Naive thymus-derived CD8-positive, alpha-beta T cell (primary cell): ENCODE measurements around the gene ABCC6. TPM values are rescaled to one million over a fixed set of nuclear protein-coding genes. Genes with fewer than 3 reads are reported as not detected.

ENCODE experiments used
- ATAC-seq, 2 donors: fragments of 150-1000 bp; cut with Tn5 transposase in 1 of 2; sonication (Bioruptor Pico), chemical (Tn5 transposase) in 1 of 2; 1 replicate in 1 of 2; 2 replicates in 1 of 2; pipeline ENCODE4 v1.10.0; 2021; ENCODE audit warnings: mild to moderate bottlenecking in 2 of 2, moderate library complexity in 2 of 2
- POLR2A ChIA-PET: fragments of 350-600 bp; sonication (Branson Sonifier 250); formaldehyde crosslinking; loops from one replicate; lab custom pipeline; 2021; ENCODE audit warnings: antibody characterized with exemption; lab: Charles Lee
- DNase-seq, 10 donors: peaks; one replicate each; pipeline versions ENCODE4 v3.0.0 to v3.0.0-alpha.2; 2020 to 2022
- H3K27ac Mint-ChIP-seq, 10 donors: one replicate each; pipeline ENCODE4 v1.8.0; 2020 to 2022; ENCODE audit warnings: mild to moderate bottlenecking in 10 of 10, mixed read lengths in 10 of 10, moderate library complexity in 4 of 10, inconsistent platforms in 1 of 10
- H3K27me3 Mint-ChIP-seq, 5 donors: one replicate each; pipeline ENCODE4 v1.8.0; 2021 to 2022; ENCODE audit warnings: mixed read lengths in 5 of 5
- H3K36me3 Mint-ChIP-seq, 3 donors: one replicate each; pipeline ENCODE4 v1.8.0; 2020 to 2022; ENCODE audit warnings: mixed read lengths in 3 of 3, mild to moderate bottlenecking in 2 of 3, inconsistent platforms in 1 of 3
- H3K4me1 Mint-ChIP-seq, 4 donors: one replicate each; pipeline ENCODE4 v1.8.0; 2021 to 2022; ENCODE audit warnings: mixed read lengths in 4 of 4
- H3K4me3 Mint-ChIP-seq, 10 donors: one replicate each; pipeline ENCODE4 v1.8.0; 2020 to 2022; ENCODE audit warnings: mild to moderate bottlenecking in 10 of 10, mixed read lengths in 10 of 10, moderate library complexity in 6 of 10, inconsistent platforms in 1 of 10
- H3K9me3 Mint-ChIP-seq, 9 donors: one replicate each; pipeline ENCODE4 v1.8.0; 2020 to 2022; ENCODE audit warnings: mixed read lengths in 9 of 9, mild to moderate bottlenecking in 3 of 9, inconsistent platforms in 1 of 9, moderate library complexity in 1 of 9
- polyA plus RNA-seq, 3 donors: library from polyadenylated mRNA; unstranded; fragments of 300-500 nt; fragmentation: Illumina TruSeq; gene quantifications; one replicate each; pipeline ENCODE4 v1.2.3, GENCODE V29; 2021
- total RNA-seq, 8 experiments: library from RNA in 2 of 8; stranded (reverse) in 2 of 8; gene quantifications; one replicate each; pipeline ENCODE4 v1.2.3 and lab custom pipeline; 2021 to 2026

The ABCC6 gene
- total and polyA plus RNA-seq, 5 experiments from 2014 or later = 0.04 to 0.08 TPM; not detected in 3

DNA sequence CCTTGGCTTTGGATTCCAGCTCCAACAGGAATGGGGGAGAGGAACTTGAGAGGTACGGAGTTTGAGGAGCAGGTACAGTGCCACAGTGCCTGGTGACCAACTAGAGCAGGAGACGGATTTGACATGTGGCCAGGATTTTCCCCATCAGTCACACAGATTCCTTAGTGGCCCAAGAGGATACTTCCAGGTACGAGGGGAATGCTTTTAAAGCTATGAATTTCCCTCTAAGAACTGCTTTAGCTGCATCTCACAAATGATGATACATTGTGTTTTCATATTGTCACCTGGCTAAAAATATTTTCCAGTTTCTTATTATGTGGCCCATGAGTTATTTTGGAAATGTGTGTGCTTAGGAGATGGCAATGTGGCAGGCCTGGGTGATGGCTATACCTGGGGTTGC is 98.3 kb downstream of the ABCC6 start:
- Mint-ChIP-seq H3K27me3 (no peaks in the 10 kb centered on the region), H3K4me1 (peaks cover 0 to 9% (median under 1%) of the 10 kb centered on the region in 4 donors), H3K36me3 (peaks cover 24 to 86% (median 46%) of the 10 kb centered on the region in 3 donors), H3K9me3 (peaks cover 0 to 19% (median 11%) of the 10 kb centered on the region in 9 donors), H3K4me3 (no peak overlapping the region), H3K27ac (peak overlapping the region in 1 of 10 donors; percentile 53)
- DNase-seq (no peak), ATAC-seq (no peak)
- POLR2A ChIA-PET = no interaction called here

DNA sequence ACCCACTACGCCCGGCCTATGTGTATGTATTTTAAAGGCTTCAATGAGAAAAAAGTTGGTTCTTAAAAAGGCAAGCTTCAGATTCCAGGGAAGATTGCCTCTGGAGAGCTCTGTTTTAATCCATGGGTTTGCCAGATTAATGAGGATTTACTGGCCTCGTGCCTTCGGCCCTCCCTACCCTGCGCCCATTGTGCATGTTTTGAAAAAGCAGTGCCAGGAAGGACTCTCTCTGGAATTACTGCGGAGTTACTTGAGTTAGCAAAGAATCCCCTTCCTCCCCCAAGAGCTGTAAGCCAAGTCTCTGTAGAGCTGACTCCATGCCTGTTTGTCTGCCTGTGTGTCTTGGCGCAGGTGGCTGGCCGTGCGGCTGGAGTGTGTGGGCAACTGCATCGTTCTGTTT is 98.9 kb downstream of the ABCC6 start:
- peaks cover 0 to 19% (median 11%) of the 10 kb centered on the region in 9 donors for H3K9me3 Mint-ChIP-seq
- H3K27ac Mint-ChIP-seq = peak overlapping the region in 1 of 10 donors; percentile 53
- H3K36me3 Mint-ChIP-seq = peaks cover 24 to 87% (median 46%) of the 10 kb centered on the region in 3 donors
- H3K4me3 Mint-ChIP-seq = no peak overlapping the region
- no peaks in the 10 kb centered on the region for H3K27me3 Mint-ChIP-seq
- H3K4me1 Mint-ChIP-seq = peaks cover 2 to 9% (median 3%) of the 10 kb centered on the region in 4 donors
- POLR2A ChIA-PET = no interaction called here
- ATAC-seq (no peak), DNase-seq (no peak)

DNA sequence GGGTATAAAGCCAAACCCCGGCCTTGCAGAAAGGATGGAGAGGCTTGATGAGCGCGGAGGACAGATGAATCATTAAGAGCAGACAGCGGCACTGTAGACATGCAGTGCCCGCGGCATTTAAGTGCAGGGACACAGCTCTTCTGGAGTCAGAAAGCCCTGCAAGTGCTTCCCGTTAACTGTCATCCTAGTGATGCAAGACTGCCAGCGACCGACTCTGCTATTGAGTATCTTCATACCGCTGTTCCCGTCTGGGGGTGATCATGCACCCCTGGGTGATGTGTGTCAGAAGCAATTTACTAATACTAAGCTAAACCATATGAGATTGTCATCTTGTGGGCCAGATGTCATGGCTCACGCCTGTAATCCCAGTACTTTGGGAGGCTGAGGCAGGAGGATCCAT is 101.0 kb downstream of the ABCC6 start:
- no peak for ATAC-seq
- Mint-ChIP-seq H3K4me1 (peaks cover 0 to 6% (median 2%) of the 10 kb centered on the region in 4 donors), H3K4me3 (no peak overlapping the region), H3K9me3 (peaks cover 0 to 29% (median 14%) of the 10 kb centered on the region in 9 donors), H3K27me3 (no peaks in the 10 kb centered on the region), H3K27ac (peak overlapping the region in 2 of 10 donors; percentile 32 to 43), H3K36me3 (peaks cover 33 to 90% (median 62%) of the 10 kb centered on the region in 3 donors)
- POLR2A ChIA-PET = interaction anchor here (0.7 kb wide), 1 partner anchor 254 kb away, joined by 9 read pairs; no protein-coding TSS in a partner anchor
- DNase-seq = no peak

DNA sequence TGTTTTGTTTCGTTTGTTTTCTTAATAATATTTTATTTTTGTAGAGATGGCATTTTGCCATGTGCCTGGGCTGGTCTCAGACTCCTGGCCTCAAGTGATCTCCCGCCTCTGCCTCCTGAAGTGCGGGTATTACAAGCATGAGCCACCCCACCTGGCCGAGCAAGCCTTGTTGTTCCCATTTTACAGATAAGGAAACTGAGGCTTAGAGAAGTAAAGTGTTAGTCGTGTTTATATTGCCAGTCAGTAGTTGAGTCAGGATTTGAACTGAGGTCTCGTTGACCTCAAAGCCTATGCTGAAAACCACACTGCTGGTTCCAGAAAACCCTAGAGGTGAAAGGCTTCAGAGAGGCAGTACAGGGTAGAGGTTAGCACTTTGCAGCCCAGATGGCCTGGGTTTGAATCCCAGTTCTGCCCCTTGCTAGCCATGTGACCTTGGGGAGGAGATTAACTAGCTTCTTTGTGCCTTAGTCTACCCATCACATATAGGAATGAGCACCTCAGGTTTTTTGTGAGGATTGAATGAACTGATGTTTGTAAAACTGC is 102.0 kb downstream of the ABCC6 start:
- DNase-seq = no peak
- H3K4me1 Mint-ChIP-seq = peaks cover 0 to 6% (median 2%) of the 10 kb centered on the region in 4 donors
- no peak for ATAC-seq
- peaks cover 0 to 31% (median 14%) of the 10 kb centered on the region in 9 donors for H3K9me3 Mint-ChIP-seq
- H3K27ac Mint-ChIP-seq = peak overlapping the region in 2 of 10 donors; percentile 17 to 34
- H3K4me3 Mint-ChIP-seq = no peak overlapping the region
- H3K36me3 Mint-ChIP-seq = peaks cover 33 to 91% (median 70%) of the 10 kb centered on the region in 3 donors
- POLR2A ChIA-PET = no interaction called here
- H3K27me3 Mint-ChIP-seq = no peaks in the 10 kb centered on the region

DNA sequence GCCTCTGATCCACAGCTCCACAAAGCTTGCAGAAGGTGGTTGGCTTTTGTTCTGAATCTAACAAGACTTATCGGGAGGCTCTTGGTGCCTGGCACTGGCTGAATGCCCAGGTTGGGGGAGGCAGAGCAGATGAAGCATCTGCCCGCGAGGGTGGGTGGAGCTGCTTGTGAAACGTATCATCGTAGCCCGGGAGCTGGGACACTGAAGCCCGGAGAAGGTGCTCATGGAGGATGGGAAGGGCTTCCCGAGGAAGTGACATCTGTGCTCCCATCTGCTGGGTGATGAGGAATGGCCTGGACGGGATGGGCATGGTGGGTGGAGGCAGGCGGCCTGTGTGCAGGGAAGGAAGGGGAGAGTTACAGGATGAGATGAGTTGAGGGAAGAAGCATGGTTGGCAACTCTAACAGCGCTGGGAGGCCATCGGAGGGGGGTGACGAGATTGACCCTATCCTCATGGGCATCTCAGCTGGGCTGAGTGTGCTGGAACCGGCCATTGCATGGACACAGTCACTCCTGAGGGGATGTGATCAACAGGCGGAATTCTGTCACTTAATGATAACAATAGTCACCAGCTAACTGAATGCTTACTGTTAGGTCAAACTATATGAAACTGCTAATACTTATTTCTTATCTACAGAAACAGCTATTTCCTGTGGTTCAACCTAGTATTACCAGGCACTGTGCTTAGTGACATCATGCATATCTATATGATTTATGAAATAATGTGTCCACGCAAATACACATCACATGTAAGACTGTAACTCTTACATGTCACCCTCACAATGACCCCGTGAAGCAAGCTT is 102.7 kb downstream of the ABCC6 start:
- Mint-ChIP-seq H3K27me3 (no peaks in the 10 kb centered on the region), H3K9me3 (peaks cover 0 to 31% (median 14%) of the 10 kb centered on the region in 9 donors), H3K27ac (peak overlapping the region in 8 of 10 donors; percentile 12 to 91 (median 76)), H3K36me3 (peaks cover 30 to 90% (median 72%) of the 10 kb centered on the region in 3 donors), H3K4me3 (peak overlapping the region in 2 of 10 donors; percentile 41 to 63), H3K4me1 (peaks cover 0 to 6% (median 2%) of the 10 kb centered on the region in 4 donors)
- ATAC-seq (no peak), DNase-seq (no peak)
- POLR2A ChIA-PET = interaction anchor here (0.6 kb wide), 1 partner anchor 378 kb away, joined by 5 read pairs; no protein-coding TSS in a partner anchor

DNA sequence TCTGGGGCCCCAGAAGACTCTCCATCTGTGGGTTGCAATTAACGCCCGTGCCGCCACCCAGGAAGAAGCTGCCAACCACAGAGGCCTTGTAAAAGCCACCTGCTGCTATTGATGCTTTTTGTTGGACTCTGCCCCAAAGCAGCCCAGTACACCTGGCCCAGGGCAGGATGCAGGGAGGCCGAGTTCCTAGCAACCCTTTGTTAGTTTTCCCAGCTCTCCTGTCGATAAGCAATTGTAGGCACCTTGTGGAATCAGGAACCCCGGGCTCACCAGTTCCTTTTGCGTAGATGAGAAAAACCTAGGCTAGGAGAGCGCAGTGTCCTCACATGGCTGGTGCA is 103.3 kb downstream of the ABCC6 start:
- Mint-ChIP-seq H3K36me3 (peaks cover 31 to 91% (median 74%) of the 10 kb centered on the region in 3 donors), H3K9me3 (peaks cover 0 to 32% (median 14%) of the 10 kb centered on the region in 9 donors), H3K27ac (peak overlapping the region in 6 of 10 donors; percentile 12 to 91 (median 80)), H3K4me3 (no peak overlapping the region), H3K27me3 (no peaks in the 10 kb centered on the region), H3K4me1 (peaks cover 0 to 6% (median 2%) of the 10 kb centered on the region in 4 donors)
- POLR2A ChIA-PET = interaction anchor here (0.6 kb wide), 1 partner anchor 377 kb away, joined by 5 read pairs; no protein-coding TSS in a partner anchor
- DNase-seq (no peak), ATAC-seq (no peak)

DNA sequence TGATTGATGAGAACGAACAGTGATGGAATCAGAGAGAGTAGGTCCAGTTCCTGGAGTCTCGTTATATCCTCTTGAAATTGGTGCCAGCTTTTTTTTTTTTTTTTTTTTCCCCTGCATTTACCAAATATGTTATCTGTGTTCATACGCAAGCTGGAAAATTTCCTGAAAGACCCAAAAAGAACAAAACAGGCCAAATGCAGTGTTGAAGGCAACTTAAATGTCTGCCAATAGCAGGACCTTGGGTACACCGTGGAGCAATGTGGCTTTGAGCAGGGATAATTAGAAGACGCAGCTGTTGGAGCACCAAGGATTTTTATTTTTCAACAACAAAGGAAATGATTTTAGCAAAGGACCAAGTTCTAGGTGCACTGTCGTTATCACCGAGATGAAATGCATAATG is 105.0 kb downstream of the ABCC6 start:
- Mint-ChIP-seq H3K4me1 (peaks cover 0 to 6% (median 2%) of the 10 kb centered on the region in 4 donors), H3K27me3 (no peaks in the 10 kb centered on the region), H3K4me3 (no peak overlapping the region), H3K27ac (peak overlapping the region in 1 of 10 donors; percentile 4), H3K9me3 (peaks cover 0 to 22% (median 4%) of the 10 kb centered on the region in 9 donors), H3K36me3 (peaks cover 23 to 91% (median 72%) of the 10 kb centered on the region in 3 donors)
- POLR2A ChIA-PET = no interaction called here
- DNase-seq (no peak), ATAC-seq (no peak)

DNA sequence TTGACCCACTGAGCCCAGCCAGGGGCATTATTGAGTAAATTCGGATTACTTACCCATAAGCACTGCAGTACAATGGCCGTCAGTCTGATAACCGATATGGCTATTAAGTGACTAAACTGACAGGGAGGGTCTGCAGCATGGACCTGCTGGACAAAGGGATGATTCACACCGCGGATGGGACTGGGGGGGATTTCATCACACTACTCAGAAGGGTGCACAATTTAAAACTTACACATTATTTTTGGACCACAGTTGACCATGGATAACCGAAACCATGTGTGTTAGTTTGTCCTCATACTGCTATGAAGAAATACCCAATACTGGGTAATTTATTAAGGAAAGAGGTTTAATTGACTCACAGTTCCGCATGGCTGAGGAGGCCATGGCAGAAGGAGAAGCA is 106.5 kb downstream of the ABCC6 start:
- H3K27ac Mint-ChIP-seq = peak overlapping the region in 1 of 10 donors; percentile 17
- peaks cover 18 to 91% (median 70%) of the 10 kb centered on the region in 3 donors for H3K36me3 Mint-ChIP-seq
- no peaks in the 10 kb centered on the region for H3K27me3 Mint-ChIP-seq
- no peak overlapping the region for H3K4me3 Mint-ChIP-seq
- ATAC-seq (no peak), DNase-seq (no peak)
- peaks cover 0 to 6% (median 2%) of the 10 kb centered on the region in 4 donors for H3K4me1 Mint-ChIP-seq
- POLR2A ChIA-PET = no interaction called here
- peaks cover 0 to 21% (median 4%) of the 10 kb centered on the region in 9 donors for H3K9me3 Mint-ChIP-seq

DNA sequence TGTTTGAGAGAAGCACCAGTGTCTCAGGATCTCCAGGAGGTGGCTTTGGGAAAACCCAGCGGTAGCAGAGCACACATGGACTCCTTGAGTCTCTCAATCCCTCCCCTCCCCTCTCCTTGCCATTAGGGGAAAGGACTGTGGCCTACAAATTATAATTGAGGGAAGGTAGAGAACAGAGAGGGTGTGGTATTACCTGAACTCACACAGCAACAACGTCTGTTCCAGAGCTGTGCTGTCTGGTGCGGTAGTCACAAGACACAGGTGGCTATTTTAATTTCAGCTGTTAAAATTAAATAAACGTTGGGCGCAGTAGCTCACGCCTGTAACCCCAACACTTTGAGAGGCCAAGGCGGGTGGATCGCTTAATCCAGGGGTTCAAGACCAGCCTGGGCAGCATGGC is 110.2 kb downstream of the ABCC6 start:
- DNase-seq (no peak), ATAC-seq (no peak)
- no peaks in the 10 kb centered on the region for H3K4me1 Mint-ChIP-seq
- POLR2A ChIA-PET = no interaction called here
- peaks cover 0 to 16% (median 0%) of the 10 kb centered on the region in 9 donors for H3K9me3 Mint-ChIP-seq
- peak overlapping the region in 1 of 10 donors; percentile 40 for H3K27ac Mint-ChIP-seq
- peaks cover 19 to 95% (median 67%) of the 10 kb centered on the region in 3 donors for H3K36me3 Mint-ChIP-seq
- H3K4me3 Mint-ChIP-seq = no peak overlapping the region
- H3K27me3 Mint-ChIP-seq = no peaks in the 10 kb centered on the region

DNA sequence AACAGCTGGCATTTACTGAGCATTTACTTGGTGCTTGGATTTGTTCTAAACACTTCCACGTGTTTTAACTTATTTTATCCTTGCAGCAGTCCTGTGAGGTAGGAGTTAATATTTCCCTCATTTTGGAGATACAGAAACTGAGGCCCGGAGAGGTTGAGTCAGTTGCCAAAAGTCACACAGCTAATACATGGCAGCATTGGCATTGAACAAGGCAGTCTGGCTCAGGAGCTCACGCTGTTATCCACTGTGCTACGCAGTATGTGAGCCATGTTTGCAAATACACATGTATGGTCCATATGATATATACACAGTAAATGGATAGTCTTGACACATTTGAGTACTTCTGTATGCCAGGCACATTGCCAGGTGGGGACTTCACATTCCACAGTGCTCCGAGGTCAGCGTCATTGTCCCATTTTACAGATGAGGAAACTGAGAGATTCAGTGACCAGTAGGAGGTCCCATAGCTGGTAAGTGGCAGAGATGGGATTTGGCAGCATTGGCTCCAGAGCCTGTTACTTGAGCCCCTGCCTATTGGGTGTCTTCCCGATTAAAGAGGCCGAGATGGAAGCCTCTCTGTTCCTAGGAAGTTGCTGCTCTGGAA is 110.7 kb downstream of the ABCC6 start:
- no peaks in the 10 kb centered on the region for H3K4me1 Mint-ChIP-seq
- H3K9me3 Mint-ChIP-seq = peaks cover 0 to 12% (median 0%) of the 10 kb centered on the region in 9 donors
- POLR2A ChIA-PET = no interaction called here
- DNase-seq = no peak
- H3K27me3 Mint-ChIP-seq = no peaks in the 10 kb centered on the region
- H3K36me3 Mint-ChIP-seq = peaks cover 16 to 95% (median 62%) of the 10 kb centered on the region in 3 donors
- no peak overlapping the region for H3K27ac Mint-ChIP-seq
- no peak for ATAC-seq
- no peak overlapping the region for H3K4me3 Mint-ChIP-seq

DNA sequence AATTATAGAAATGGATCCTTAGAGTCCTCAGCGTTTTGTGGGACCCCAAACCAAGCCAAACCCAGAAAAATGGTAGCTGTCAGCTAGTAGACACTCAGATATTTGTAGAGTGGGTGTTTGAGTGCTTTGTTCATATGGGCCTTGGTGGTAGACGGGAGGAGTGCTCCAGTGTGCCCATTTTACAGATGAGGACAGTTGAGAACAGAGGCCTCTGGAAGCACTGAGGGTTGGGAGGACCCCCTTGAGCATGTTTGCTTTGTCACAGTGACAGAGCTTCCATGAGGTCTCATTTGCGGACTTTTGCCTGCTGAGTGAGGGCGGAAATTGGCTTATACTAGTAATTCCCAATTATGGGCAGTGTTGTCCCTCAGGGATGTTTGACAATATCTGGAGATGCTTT is 111.7 kb downstream of the ABCC6 start:
- POLR2A ChIA-PET = no interaction called here
- ATAC-seq = no peak
- H3K36me3 Mint-ChIP-seq = peaks cover 16 to 93% (median 53%) of the 10 kb centered on the region in 3 donors
- no peak for DNase-seq
- peaks cover 0 to 4% (median 0%) of the 10 kb centered on the region in 9 donors for H3K9me3 Mint-ChIP-seq
- H3K4me3 Mint-ChIP-seq = no peak overlapping the region
- no peaks in the 10 kb centered on the region for H3K27me3 Mint-ChIP-seq
- H3K27ac Mint-ChIP-seq = peak overlapping the region in 2 of 10 donors; percentile 24 to 64
- H3K4me1 Mint-ChIP-seq = no peaks in the 10 kb centered on the region

DNA sequence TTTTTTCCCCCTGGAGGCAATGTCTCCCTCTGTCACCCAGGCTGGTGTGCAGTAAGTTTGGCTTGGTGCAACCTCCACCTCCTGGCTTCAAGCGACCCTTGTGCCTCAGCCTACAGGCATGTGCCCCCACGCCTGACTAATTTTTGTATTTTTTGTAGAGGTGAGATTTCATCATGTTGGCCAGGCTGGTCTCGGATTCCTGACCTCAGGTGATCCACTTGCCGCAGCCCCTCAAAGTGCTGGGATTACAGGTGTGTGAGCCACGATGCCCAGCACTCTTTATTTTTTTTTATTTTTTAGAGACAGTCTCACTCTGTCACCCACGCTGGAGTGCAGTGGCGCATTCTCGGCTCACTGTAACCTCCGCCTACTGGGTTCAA is 113.2 kb downstream of the ABCC6 start:
- Mint-ChIP-seq H3K27ac (peak overlapping the region in 2 of 10 donors; percentile 67 to 74), H3K36me3 (peaks cover 15 to 94% (median 44%) of the 10 kb centered on the region in 3 donors), H3K4me3 (no peak overlapping the region), H3K9me3 (no peaks in the 10 kb centered on the region), H3K27me3 (no peaks in the 10 kb centered on the region), H3K4me1 (no peaks in the 10 kb centered on the region)
- POLR2A ChIA-PET = no interaction called here
- no peak for DNase-seq
- ATAC-seq = no peak
